Transverse colon (tissue), 4 donors: Measurements from ENCODE around the gene GJC1. TPM values are rescaled to one million over a fixed set of nuclear protein-coding genes. Genes with fewer than 3 reads are reported as not detected.
A peak's percentile ranks its signal among the peaks of the same experiment; 100 is the strongest.

Experiments used
- DNase-seq: peaks from one replicate; pipeline ENCODE4 v3.0.0-alpha.2; 2019
- H3K27ac ChIP-seq, 4 donors: fragments of 200-600 bp; sonication (generic); 2 replicates each; pipeline ENCODE4 v1.5.1; 2016 to 2018; ENCODE audit warnings: inconsistent platforms in 4 of 4
- H3K27me3 ChIP-seq: fragments of 200-600 bp; sonication (generic); 2 replicates; pipeline ENCODE4 v1.5.1; 2017; ENCODE audit warnings: inconsistent platforms
- H3K36me3 ChIP-seq, 4 donors: fragments of 200-600 bp; sonication (generic); 2 replicates each; pipeline ENCODE4 v1.5.1; 2017 to 2019; ENCODE audit warnings: inconsistent platforms in 4 of 4
- H3K4me1 ChIP-seq, 4 donors: fragments of 200-600 bp; sonication (generic); 2 replicates each; pipeline ENCODE4 v1.5.1; 2017 to 2020; ENCODE audit warnings: inconsistent platforms in 4 of 4
- H3K4me3 ChIP-seq, 4 donors: fragments of 200-600 bp; sonication (generic); 1 replicate in 1 of 4; 2 replicates in 3 of 4; pipeline versions ENCODE4 v1.5.1 to v1.6.1; 2017 to 2019; ENCODE audit warnings: inconsistent platforms in 4 of 4
- H3K9me3 ChIP-seq, 2 donors: fragments of 200-600 bp; sonication (generic); 2 replicates each; pipeline ENCODE4 v1.5.1; 2017 to 2019; ENCODE audit warnings: inconsistent platforms in 2 of 2
- CTCF ChIP-seq, 5 experiments: fragments of 200-600 bp in 3 of 5; fragments of 450-650 bp in 2 of 5; sonication (generic) in 3 of 5; IDR thresholded peaks; 1 replicate in 2 of 5; 2 replicates in 3 of 5; pipeline ENCODE4 v1.5.1; 2016 to 2017; ENCODE audit warnings: antibody characterized with exemption in 5 of 5, inconsistent platforms in 3 of 5, mild to moderate bottlenecking in 2 of 5, moderate library complexity in 1 of 5
- EP300 ChIP-seq: sonication (generic); formaldehyde crosslinking; IDR thresholded peaks from one replicate; pipeline ENCODE4 v1.6.1; 2017; ENCODE audit warnings: antibody characterized with exemption, low read depth
- POLR2A ChIP-seq: fragments of 450-650 bp; IDR thresholded peaks from one replicate; pipeline ENCODE4 v1.6.1; 2016; ENCODE audit warnings: antibody characterized with exemption, mild to moderate bottlenecking, moderate library complexity
- POLR2AphosphoS5 ChIP-seq, 3 donors: sonication (generic); formaldehyde crosslinking; IDR thresholded peaks; one replicate each; pipeline ENCODE4 v1.6.1; 2016; ENCODE audit warnings: antibody characterized with exemption in 3 of 3
- WGBS, 2 donors: methylation state at CpG; one replicate each; pipeline ENCODE4 v1.1.5; 2018; ENCODE audit warnings: low coverage in 1 of 2; 5-methylcytosine and 5-hydroxymethylcytosine counted together
- in situ Hi-C, 4 donors: fragments of 200-750 bp; cut with MboI; loops; one replicate each; pipeline versions ENCODE4 v1.15.0 to v1.15.1; 2017; ENCODE audit warnings: low sequenced_read_pairs in 3 of 4, low pct_ligation_motif_present in 1 of 4, low pct_unique_long_range_greater_than_20kb in 1 of 4
- intact Hi-C: fragments of 100-400 bp; cut with DNase I; formaldehyde crosslinking; loops from one replicate; pipeline ENCODE4 v1.15.1; 2023; ENCODE audit warnings: low total_unique reads
- total RNA-seq, 4 donors: library from RNA; depleted of rRNA; stranded (reverse); fragments of >200 nt; gene quantifications; one replicate each; pipeline ENCODE4 v1.1.0, GENCODE V29; 2016

GJC1 gene
- total RNA-seq, 4 donors from 2014 or later: 12.0 to 18.7 (median 14.7) TPM

GRCh38 chr17:44779211-44780025, 50.7 kb downstream of the GJC1 start:
- Histone ChIP-seq H3K9me3 (no peaks in the 10 kb centered on the region), H3K4me1 (peaks cover 12 to 31% (median 21%) of the 10 kb centered on the region in 4 donors), H3K36me3 (no peaks in the 10 kb centered on the region), H3K27ac (peak overlapping the region; percentile 50 to 86 (median 70)), H3K27me3 (no peaks in the 10 kb centered on the region), H3K4me3 (peak overlapping the region in 3 of 4 donors; percentile 19 to 37 (median 27))
- WGBS, 2 donors: 13% methylated on average over 31 of the region's 36 CpGs; no CpG with 5 or more reads in 1 of the 2 donors
- intact Hi-C loops: loop anchor here (5.0 to 10.0 kb wide), 2 partner anchors 88 to 355 kb away; partner anchors contain the start of genes ACBD4 and PLCD3
- peak; percentile 86 to 92 (median 90) for TF ChIP-seq CTCF (IDR thresholded peaks at IDR 0.05)
- TF ChIP-seq POLR2AphosphoS5 (IDR thresholded peaks at IDR 0.05): no peak
- in situ Hi-C loops: loop anchor here (5.0 to 10.0 kb wide), 3 partner anchors 83 to 88 kb away; no protein-coding TSS in a partner anchor
- DNase-seq: peak; percentile 84

- Histone ChIP-seq H3K9me3 (no peaks in the 10 kb centered on the region), H3K27me3 (peaks cover under 1% of the 10 kb centered on the region), H3K27ac (peak overlapping the region in 3 of 4 donors; percentile 69 to 86 (median 72)), H3K36me3 (no peaks in the 10 kb centered on the region), H3K4me3 (peak overlapping the region in 1 of 4 donors; percentile 37), H3K4me1 (peaks cover 12 to 31% (median 21%) of the 10 kb centered on the region in 4 donors)
- in situ Hi-C loops (no loop called here), intact Hi-C loops (loop anchor here (10.0 kb wide), 1 partner anchor 356 kb away; the partner anchor contains the start of genes ACBD4 and PLCD3)
- TF ChIP-seq CTCF (IDR thresholded peaks at IDR 0.05): no peak
- no peak for DNase-seq
- WGBS, 2 donors: 20% methylated on average over 10 of the region's 10 CpGs; no CpG with 5 or more reads in 1 of the 2 donors
Measured at GRCh38 chr17:44778656-44779210, 51.4 kb downstream of the GJC1 start.

GRCh38 chr17:44777394-44778348, 52.4 kb downstream of the GJC1 start:
- Histone ChIP-seq H3K36me3 (no peaks in the 10 kb centered on the region), H3K27me3 (peaks cover 8% of the 10 kb centered on the region), H3K27ac (peak overlapping the region in 1 of 4 donors; percentile 85), H3K4me1 (peaks cover 12 to 31% (median 21%) of the 10 kb centered on the region in 4 donors), H3K9me3 (no peaks in the 10 kb centered on the region), H3K4me3 (no peak overlapping the region)
- DNase-seq: no peak
- 84% methylated on average over 16 of the region's 20 CpGs; no CpG with 5 or more reads in 1 of the 2 donors for WGBS, 2 donors
- in situ Hi-C loops (no loop called here), intact Hi-C loops (loop anchor here (10.0 kb wide), 1 partner anchor 357 kb away; the partner anchor contains the start of genes ACBD4 and PLCD3)
- no peak for TF ChIP-seq POLR2A
- TF ChIP-seq CTCF (IDR thresholded peaks at IDR 0.05): no peak
- TF ChIP-seq EP300: no peak
- TF ChIP-seq POLR2AphosphoS5 (IDR thresholded peaks at IDR 0.05): no peak
